SK-N-SH (cell line): ENCODE data around the gene KISS1R. TPM values are rescaled to one million over a fixed set of nuclear protein-coding genes. Genes with fewer than 3 reads are reported as not detected.

ENCODE experiments used
- CTCF ChIA-PET: fragments of 300-600, 350-600 bp; formaldehyde crosslinking; extraction: SDS; loops from one replicate; lab custom pipeline; 2021; lab: Yijun Ruan, JAX
- POLR2A ChIA-PET: fragments of 350-600 bp; sonication (Branson Sonifier 250); formaldehyde crosslinking; extraction: SDS; loops from one replicate; lab custom pipeline; 2020; ENCODE audit warnings: antibody characterized with exemption, inconsistent platforms; lab: Yijun Ruan, JAX
- DNase-seq: peaks from one replicate; pipeline ENCODE4 v3.0.0; 2012
- H2AFZ ChIP-seq: fragments of 200-600 bp; sonication (generic); 2 replicates; pipeline ENCODE4 v1.8.1; 2016; ENCODE audit warnings: antibody characterized with exemption, mild to moderate bottlenecking, low read depth
- H3F3A ChIP-seq: fragments of 200-600 bp; sonication (generic); replicated peaks from 2 replicates; pipeline ENCODE3; 2016; ENCODE audit warnings: antibody characterized with exemption, mild to moderate bottlenecking; ENCODE audit not compliant: insufficient read depth
- H3K27ac ChIP-seq, 2 experiments: fragments of 200-500 bp in 1 of 2; fragments of 200-600 bp in 1 of 2; sonication (Bioruptor generic) in 1 of 2; sonication (generic), shearing (Covaris generic) in 1 of 2; 2 replicates each; pipeline versions ENCODE4 v1.5.1 to v1.6.1; 2014 to 2016; ENCODE audit warnings: low read depth in 2 of 2, inconsistent platforms in 1 of 2, low read length in 1 of 2, mild to moderate bottlenecking in 1 of 2, mixed read lengths in 1 of 2
- H3K27me3 ChIP-seq: fragments of 200-600 bp; sonication (generic), shearing (Covaris generic); 2 replicates; pipeline ENCODE4 v1.6.1; 2016; ENCODE audit warnings: mixed run types; ENCODE audit not compliant: insufficient read depth
- H3K36me3 ChIP-seq, 2 experiments: fragments of 200-500 bp in 1 of 2; fragments of 200-600 bp in 1 of 2; sonication (Bioruptor generic) in 1 of 2; sonication (generic) in 1 of 2; replicated peaks in 1 of 2; 2 replicates each; pipeline versions ENCODE3 to v1.5.1; 2014 to 2016; ENCODE audit warnings: low read length in 1 of 2, mild to moderate bottlenecking in 1 of 2; ENCODE audit not compliant: insufficient read depth in 2 of 2, control insufficient read depth in 1 of 2
- H3K4me1 ChIP-seq, 2 experiments: fragments of 200-500 bp in 1 of 2; fragments of 200-600 bp in 1 of 2; sonication (Bioruptor generic) in 1 of 2; sonication (generic), shearing (Covaris generic) in 1 of 2; 2 replicates each; pipeline versions ENCODE4 v1.5.1 to v1.6.1; 2014 to 2016; ENCODE audit warnings: low read depth in 1 of 2, low read length in 1 of 2, mixed run types in 1 of 2; ENCODE audit not compliant: insufficient read depth in 2 of 2, control insufficient read depth in 1 of 2
- H3K4me2 ChIP-seq: fragments of 200-600 bp; sonication (generic), shearing (Covaris generic); 2 replicates; pipeline ENCODE4 v1.6.1; 2017; ENCODE audit warnings: mixed run types
- H3K4me3 ChIP-seq, 2 experiments: fragments of 200-500 bp in 1 of 2; fragments of 200-600 bp in 1 of 2; sonication (Bioruptor generic) in 1 of 2; sonication (generic), shearing (Covaris generic) in 1 of 2; 2 replicates each; pipeline versions ENCODE4 v1.5.1 to v1.8.1; 2014 to 2016; ENCODE audit warnings: low read depth in 2 of 2, inconsistent platforms in 1 of 2, low read length in 1 of 2, mild to moderate bottlenecking in 1 of 2, mixed read lengths in 1 of 2, moderate library complexity in 1 of 2
- H3K79me2 ChIP-seq: fragments of 200-600 bp; sonication (generic); 2 replicates; pipeline ENCODE4 v1.8.1; 2017; ENCODE audit warnings: mild to moderate bottlenecking; ENCODE audit not compliant: insufficient read depth
- H3K9ac ChIP-seq: fragments of 200-600 bp; sonication (generic); 2 replicates; pipeline ENCODE4 v1.6.1; 2017; ENCODE audit warnings: mixed run types
- H3K9me2 ChIP-seq: fragments of 200-600 bp; sonication (generic); 2 replicates; pipeline ENCODE4 v1.6.1; 2017; ENCODE audit warnings: mixed run types
- H3K9me3 ChIP-seq: fragments of 200-600 bp; sonication (generic); 2 replicates; pipeline ENCODE4 v1.6.1; 2017; ENCODE audit warnings: mixed run types, mild to moderate bottlenecking, moderate library complexity
- H4K20me1 ChIP-seq: fragments of 200-600 bp; sonication (generic); 2 replicates; pipeline ENCODE4 v1.6.1; 2017; ENCODE audit warnings: mild to moderate bottlenecking, mixed run types; ENCODE audit not compliant: insufficient read depth
- CHD2 ChIP-seq: fragments of 150-350 bp; IDR thresholded peaks from 2 replicates; pipeline ENCODE4 v1.6.1; 2018; ENCODE audit warnings: low read length; ENCODE audit not compliant: partially characterized antibody
- EP300 ChIP-seq, 2 experiments: IDR thresholded peaks; 2 replicates each; pipeline versions ENCODE4 v1.4.0 to v1.6.1; 2012; ENCODE audit warnings: borderline replicate concordance in 1 of 2, low read depth in 1 of 2, low read length in 1 of 2
- EZH2phosphoT487 ChIP-seq: fragments of 200-600 bp; sonication (generic); IDR thresholded peaks from 2 replicates; pipeline ENCODE4 v1.6.1; 2017; ENCODE audit warnings: low read depth, mixed run types, mild to moderate bottlenecking, antibody characterized with exemption, moderate library complexity, borderline replicate concordance
- FOSL2 ChIP-seq: IDR thresholded peaks from 2 replicates; pipeline ENCODE4 v1.4.0; 2012; ENCODE audit warnings: low read depth, mild to moderate bottlenecking, moderate library complexity, borderline replicate concordance
- FOXJ3 ChIP-seq: sonication (generic); formaldehyde crosslinking; IDR thresholded peaks from 2 replicates; pipeline ENCODE4 v1.5.1; 2020; ENCODE audit warnings: mild to moderate bottlenecking, missing genetic modification reagents
- GABPA ChIP-seq: IDR thresholded peaks from 2 replicates; pipeline ENCODE4 v1.4.0; 2012; ENCODE audit warnings: low read depth, mild to moderate bottlenecking
- MXI1 ChIP-seq: IDR thresholded peaks from 2 replicates; pipeline ENCODE4 v1.6.1; 2012; ENCODE audit warnings: mild to moderate bottlenecking, low read depth, low read length, improper control_type of control experiment
- NRF1 ChIP-seq: IDR thresholded peaks from 2 replicates; pipeline ENCODE4 v1.6.1; 2012; ENCODE audit warnings: low read depth, mild to moderate bottlenecking, low read length
- POLR2AphosphoS5 ChIP-seq: IDR thresholded peaks from 2 replicates; pipeline ENCODE4 v1.6.1; 2012; ENCODE audit warnings: low read depth, low read length
- RCOR1 ChIP-seq: fragments of 150-350 bp; IDR thresholded peaks from 2 replicates; pipeline ENCODE4 v1.6.1; 2017; ENCODE audit warnings: antibody characterized with exemption, low read length
- RXRA ChIP-seq: IDR thresholded peaks from 2 replicates; pipeline ENCODE4 v1.4.0; 2012; ENCODE audit warnings: low read depth, mild to moderate bottlenecking, borderline replicate concordance
- SIN3A ChIP-seq: IDR thresholded peaks from 2 replicates; pipeline ENCODE4 v1.6.1; 2012; ENCODE audit warnings: low read depth, mild to moderate bottlenecking, low read length, moderate library complexity, borderline replicate concordance
- SMC3 ChIP-seq: IDR thresholded peaks from 2 replicates; pipeline ENCODE4 v1.6.1; 2012; ENCODE audit warnings: low read depth, low read length, improper control_type of control experiment
- TAF1 ChIP-seq: IDR thresholded peaks from 2 replicates; pipeline ENCODE4 v1.6.1; 2012; ENCODE audit warnings: low read depth, mild to moderate bottlenecking, low read length, moderate library complexity, borderline replicate concordance
- TEAD4 ChIP-seq: IDR thresholded peaks from 2 replicates; pipeline ENCODE4 v1.4.0; 2012; ENCODE audit warnings: mild to moderate bottlenecking, borderline replicate concordance; ENCODE audit not compliant: insufficient read depth
- WGBS: methylation state at CpG from one replicate; pipeline ENCODE4 v1.1.6; 2017; ENCODE audit warnings: low lambda C conversion rate; 5-methylcytosine and 5-hydroxymethylcytosine counted together
- polyA plus RNA-seq, 3 experiments: library from polyadenylated mRNA; depleted of rRNA; stranded (reverse); fragments of >200 nt; gene quantifications; 2 replicates each; pipeline ENCODE4 v1.2.3, GENCODE V29; 2012
- TF ChIP-seq, protein P1 (sequence below): IDR thresholded peaks from 2 replicates; pipeline ENCODE4 v1.4.0; 2012; ENCODE audit warnings: low read depth
- TF ChIP-seq, protein P2 (sequence below): fragments of 150-350 bp; IDR thresholded peaks from 2 replicates; pipeline ENCODE4 v1.6.1; 2017; ENCODE audit warnings: antibody characterized with exemption, low read length, low read depth, borderline replicate concordance
- TF ChIP-seq, protein P3 (sequence below): IDR thresholded peaks from 2 replicates; pipeline ENCODE4 v1.4.0; 2012; ENCODE audit warnings: low read depth, borderline replicate concordance
- TF ChIP-seq, protein P4 (sequence below): IDR thresholded peaks from 2 replicates; pipeline ENCODE4; 2012
- TF ChIP-seq, protein P5 (sequence below): IDR thresholded peaks from 2 replicates; pipeline ENCODE4 v1.4.0; 2012; ENCODE audit warnings: low read depth, borderline replicate concordance

The KISS1R gene
- polyA plus RNA-seq, 1 of the 3 experiments (the other 2 are of a cell fraction) = not detected

DNA sequence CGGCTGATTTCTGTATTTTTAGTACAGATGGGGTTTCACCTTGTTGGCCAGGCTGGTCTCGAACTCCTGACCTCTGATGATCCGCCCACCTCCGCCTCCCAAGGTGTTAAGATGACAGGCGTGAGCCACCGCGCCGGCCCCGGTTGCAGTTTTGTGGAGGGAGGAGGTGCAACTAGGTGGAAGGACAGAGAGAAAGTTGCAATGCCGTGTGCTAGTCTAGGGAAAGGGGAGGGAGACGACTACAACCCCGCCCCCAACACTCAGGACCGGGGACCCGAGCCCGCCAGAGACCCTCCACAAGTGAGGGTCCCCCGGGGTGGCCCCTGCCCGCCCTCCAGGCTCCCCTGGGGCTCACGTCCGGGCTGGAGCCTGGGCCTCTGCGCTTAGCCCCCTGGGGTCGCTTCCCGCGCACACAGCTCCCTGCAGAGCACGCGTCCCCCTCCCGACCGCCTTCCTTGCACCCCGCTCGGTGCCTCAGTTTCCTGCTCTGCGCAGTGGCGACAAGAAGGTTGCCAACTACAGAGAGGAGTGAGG lies 7.5 kb downstream of the KISS1R start:
- Histone ChIP-seq H3K9me2 (no peaks in the 10 kb centered on the region), H3K27me3 (peaks cover 13% of the 10 kb centered on the region), H3K79me2 (peaks cover 30% of the 10 kb centered on the region), H4K20me1 (no peaks in the 10 kb centered on the region), H3K4me1 (peaks cover 7 to 21% of the 10 kb centered on the region in 2 experiments; a peak in 1 of 4 replicates), H3K36me3 (peaks cover 0 to 5% of the 10 kb centered on the region in 2 experiments), H3K4me2 (peak overlapping the region; percentile 95), H2AFZ (peak overlapping the region; percentile 95; the same call in 1 of the 2 replicates), H3F3A (peaks cover 16% of the 10 kb centered on the region), H3K9me3 (no peaks in the 10 kb centered on the region), H3K4me3 (peak overlapping the region; percentile 86 to 91), H3K9ac (peak overlapping the region; percentile 73), H3K27ac (peak overlapping the region in 1 of 2 experiments; percentile 85; a peak in 1 of 4 replicates)
- TF ChIP-seq RCOR1 (no peak), TAF1 (no peak), GABPA (no peak), NRF1 (no peak), FOSL2 (no peak), RXRA (no peak), POLR2AphosphoS5 (no peak), TEAD4 (no peak), SIN3A (no peak), FOXJ3 (no peak), CHD2 (no peak), EZH2phosphoT487 (no peak), SMC3 (no peak), MXI1 (no peak), EP300 (IDR thresholded peaks at IDR 0.05; ENCODE audit: borderline replicate concordance in 1 of 2, low read depth in 1 of 2, low read length in 1 of 2) (no peak)
- TF ChIP-seq, protein P1, sequence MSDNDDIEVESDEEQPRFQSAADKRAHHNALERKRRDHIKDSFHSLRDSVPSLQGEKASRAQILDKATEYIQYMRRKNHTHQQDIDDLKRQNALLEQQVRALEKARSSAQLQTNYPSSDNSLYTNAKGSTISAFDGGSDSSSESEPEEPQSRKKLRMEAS = no peak
- TF ChIP-seq, protein P2, sequence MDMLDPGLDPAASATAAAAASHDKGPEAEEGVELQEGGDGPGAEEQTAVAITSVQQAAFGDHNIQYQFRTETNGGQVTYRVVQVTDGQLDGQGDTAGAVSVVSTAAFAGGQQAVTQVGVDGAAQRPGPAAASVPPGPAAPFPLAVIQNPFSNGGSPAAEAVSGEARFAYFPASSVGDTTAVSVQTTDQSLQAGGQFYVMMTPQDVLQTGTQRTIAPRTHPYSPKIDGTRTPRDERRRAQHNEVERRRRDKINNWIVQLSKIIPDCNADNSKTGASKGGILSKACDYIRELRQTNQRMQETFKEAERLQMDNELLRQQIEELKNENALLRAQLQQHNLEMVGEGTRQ = no peak
- TF ChIP-seq, protein P3, sequence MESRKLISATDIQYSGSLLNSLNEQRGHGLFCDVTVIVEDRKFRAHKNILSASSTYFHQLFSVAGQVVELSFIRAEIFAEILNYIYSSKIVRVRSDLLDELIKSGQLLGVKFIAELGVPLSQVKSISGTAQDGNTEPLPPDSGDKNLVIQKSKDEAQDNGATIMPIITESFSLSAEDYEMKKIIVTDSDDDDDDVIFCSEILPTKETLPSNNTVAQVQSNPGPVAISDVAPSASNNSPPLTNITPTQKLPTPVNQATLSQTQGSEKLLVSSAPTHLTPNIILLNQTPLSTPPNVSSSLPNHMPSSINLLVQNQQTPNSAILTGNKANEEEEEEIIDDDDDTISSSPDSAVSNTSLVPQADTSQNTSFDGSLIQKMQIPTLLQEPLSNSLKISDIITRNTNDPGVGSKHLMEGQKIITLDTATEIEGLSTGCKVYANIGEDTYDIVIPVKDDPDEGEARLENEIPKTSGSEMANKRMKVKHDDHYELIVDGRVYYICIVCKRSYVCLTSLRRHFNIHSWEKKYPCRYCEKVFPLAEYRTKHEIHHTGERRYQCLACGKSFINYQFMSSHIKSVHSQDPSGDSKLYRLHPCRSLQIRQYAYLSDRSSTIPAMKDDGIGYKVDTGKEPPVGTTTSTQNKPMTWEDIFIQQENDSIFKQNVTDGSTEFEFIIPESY = no peak
- TF ChIP-seq, protein P4, sequence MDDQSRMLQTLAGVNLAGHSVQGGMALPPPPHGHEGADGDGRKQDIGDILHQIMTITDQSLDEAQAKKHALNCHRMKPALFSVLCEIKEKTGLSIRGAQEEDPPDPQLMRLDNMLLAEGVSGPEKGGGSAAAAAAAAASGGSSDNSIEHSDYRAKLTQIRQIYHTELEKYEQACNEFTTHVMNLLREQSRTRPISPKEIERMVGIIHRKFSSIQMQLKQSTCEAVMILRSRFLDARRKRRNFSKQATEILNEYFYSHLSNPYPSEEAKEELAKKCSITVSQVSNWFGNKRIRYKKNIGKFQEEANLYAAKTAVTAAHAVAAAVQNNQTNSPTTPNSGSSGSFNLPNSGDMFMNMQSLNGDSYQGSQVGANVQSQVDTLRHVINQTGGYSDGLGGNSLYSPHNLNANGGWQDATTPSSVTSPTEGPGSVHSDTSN = no peak
- TF ChIP-seq, protein P5, sequence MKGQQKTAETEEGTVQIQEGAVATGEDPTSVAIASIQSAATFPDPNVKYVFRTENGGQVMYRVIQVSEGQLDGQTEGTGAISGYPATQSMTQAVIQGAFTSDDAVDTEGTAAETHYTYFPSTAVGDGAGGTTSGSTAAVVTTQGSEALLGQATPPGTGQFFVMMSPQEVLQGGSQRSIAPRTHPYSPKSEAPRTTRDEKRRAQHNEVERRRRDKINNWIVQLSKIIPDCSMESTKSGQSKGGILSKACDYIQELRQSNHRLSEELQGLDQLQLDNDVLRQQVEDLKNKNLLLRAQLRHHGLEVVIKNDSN = no peak
- DNase-seq = no peak
- 47% methylated on average over 22 of the region's 31 CpGs for WGBS
- ChIA-PET CTCF (interaction anchor here (0.8 to 11.2 kb wide), 6 partner anchors 59 to 154 kb away, joined by 3 to 161 read pairs (median 14); partner anchors contain the start of genes CFD and WDR18), POLR2A (interaction anchor here (1.0 kb wide), 1 partner anchor 59 kb away, joined by 5 read pairs; the partner anchor contains the start of gene WDR18)
